GM19467 (cell line): ENCODE results near the gene RNF223.
"Not testable (repeated sequence)": the region's sequence is repeated elsewhere in the genome, so short reads cannot be mapped to it uniquely, and the experiment has no call there.

Source experiments
- ATAC-seq: cut with Tn5 transposase; IDR thresholded peaks from one replicate; pipeline ENCODE4 v1.9.1; 2021; ENCODE audit warnings: mild to moderate bottlenecking, moderate library complexity; ENCODE audit not compliant: unreplicated experiment

The RNF223 gene

DNA sequence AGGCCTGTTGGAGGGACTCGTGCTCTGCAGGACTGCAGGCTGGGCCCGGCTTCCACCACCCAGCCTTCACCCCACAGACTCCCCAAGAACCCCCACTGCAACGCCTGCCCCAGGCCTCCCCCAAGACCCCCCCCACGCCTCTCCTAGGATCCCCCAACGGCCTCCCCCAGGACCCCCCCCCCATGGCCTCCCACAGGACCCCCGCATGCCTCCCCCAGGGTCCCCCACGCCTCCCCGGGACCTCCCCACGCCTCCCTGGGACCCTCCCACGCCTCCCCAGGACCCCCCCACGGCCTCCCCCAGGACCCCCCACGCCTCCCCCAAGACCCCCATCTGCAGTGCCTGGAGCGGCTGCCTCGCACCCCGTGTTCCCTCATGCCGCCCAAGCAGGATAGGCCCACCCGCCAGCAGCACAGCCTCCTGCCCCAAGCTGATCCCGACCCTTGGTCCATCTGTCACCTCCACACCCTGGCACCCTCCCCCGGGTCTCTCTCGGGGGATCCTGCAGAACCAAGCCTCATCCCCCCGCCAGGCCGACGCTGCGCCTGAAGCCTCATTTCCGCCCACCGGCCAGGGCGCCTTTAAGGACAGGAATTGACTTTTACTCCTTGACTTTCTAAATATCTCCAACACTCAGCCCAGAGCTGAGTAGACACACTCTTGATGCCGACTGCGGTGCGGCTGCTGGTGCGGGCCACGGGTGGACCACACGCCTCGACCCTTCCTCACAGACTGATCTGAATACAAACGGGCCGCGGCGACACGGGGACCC, 14.1 kb upstream of the RNF223 start:
- no peak for ATAC-seq

GRCh38 chr1:1087351-1088028, 13.4 kb upstream of the RNF223 start:
- no peak for ATAC-seq

GRCh38 chr1:1086911-1087341, 12.8 kb upstream of the RNF223 start:
- ATAC-seq = no peak

GRCh38 chr1:1085911-1086841, 12.1 kb upstream of the RNF223 start:
- no peak for ATAC-seq

DNA sequence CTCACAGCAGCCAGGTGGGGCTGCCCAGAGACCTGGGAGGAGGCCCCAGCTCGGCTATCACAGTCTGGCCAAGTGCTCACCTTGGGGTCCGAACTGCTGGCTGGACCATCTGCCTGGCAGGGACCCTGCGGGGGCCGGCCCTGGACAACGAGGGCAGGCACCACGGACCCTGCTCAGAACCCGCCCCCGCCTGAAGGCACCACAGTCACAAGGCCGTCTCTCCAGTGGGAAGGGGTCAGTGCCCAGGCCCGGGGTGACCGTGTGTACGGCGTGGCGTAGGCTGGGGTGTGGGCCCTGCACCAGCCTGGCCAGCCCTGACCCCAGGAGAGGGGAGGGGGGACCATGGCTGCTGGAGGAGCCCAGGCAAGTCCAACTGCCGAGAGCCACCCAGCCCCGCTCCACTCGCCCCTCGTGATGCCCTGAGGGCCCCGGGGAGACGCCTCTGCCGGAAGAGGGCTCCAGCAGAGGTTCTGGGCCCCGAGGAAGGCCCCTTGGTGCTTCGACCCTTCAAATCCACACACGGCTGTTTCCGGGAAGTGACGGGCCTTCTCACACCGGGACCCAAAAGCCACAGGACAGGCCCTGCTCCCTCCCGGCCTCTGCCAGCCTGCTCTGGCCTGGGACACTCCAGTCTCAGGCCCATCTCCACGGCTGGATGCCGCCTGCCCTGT, 11.2 kb upstream of the RNF223 start:
- ATAC-seq = no peak

- no peak for ATAC-seq
These were observed 10.5 kb upstream of the RNF223 start for GRCh38 chr1:1084372-1085170.

GRCh38 chr1:1083416-1084371, 9.6 kb upstream of the RNF223 start:
- ATAC-seq = no peak

DNA sequence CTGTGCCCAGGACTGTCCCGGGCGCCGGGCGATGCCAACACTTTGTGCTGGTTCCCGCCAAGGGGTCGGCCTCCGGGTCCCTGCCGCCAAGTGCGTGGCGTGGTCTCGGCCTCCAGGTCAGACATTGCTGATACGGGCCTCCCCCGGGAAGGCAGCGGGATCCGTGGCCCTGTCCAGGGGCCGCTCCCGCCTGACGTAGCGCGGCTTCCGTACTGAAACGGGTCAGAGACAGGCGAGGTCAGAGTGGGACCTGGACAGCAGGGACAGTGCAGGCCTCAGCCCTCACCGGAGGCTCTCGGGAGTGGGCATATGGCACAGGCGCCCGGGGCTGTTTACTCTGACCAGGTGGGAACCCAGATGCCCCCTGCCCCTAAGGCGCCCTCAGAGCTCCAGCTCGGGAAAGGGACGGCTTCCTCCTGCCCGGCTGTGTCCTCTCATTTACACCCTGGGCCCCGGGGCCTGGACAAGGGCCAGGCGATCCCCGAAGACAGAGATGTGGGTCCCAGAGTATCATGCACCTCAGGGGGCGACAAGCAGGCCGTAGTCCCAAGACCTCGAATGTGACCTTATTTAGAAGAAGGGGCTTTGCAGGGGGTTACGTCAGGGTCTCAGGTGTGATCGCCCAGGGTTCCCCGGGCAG, 8.8 kb upstream of the RNF223 start:
- no peak for ATAC-seq

GRCh38 chr1:1082239-1082775, 8.2 kb upstream of the RNF223 start:
- no peak for ATAC-seq

- ATAC-seq = no peak
These were observed 7.5 kb upstream of the RNF223 start for GRCh38 chr1:1081311-1082238.

DNA sequence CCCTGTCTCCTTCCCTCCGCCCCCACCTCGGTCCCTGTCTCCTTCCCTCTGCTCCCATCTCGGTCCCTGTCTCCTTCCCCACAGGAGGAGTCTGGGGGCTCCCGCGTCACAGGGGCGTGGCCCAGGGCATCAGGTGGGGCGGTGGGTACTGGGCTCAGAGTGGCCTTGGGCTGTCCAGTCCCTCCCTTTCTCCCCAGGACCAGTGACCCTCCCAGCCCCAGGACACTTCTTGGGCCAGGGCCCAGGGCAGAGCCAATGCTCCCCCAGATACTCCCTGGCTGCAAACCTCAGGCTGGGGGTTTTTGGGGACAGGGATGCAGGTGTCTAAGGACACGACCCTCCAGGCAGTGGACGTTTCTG, 6.8 kb upstream of the RNF223 start:
- ATAC-seq = no peak

GRCh38 chr1:1080122-1080757, 6.1 kb upstream of the RNF223 start:
- ATAC-seq = no peak

DNA sequence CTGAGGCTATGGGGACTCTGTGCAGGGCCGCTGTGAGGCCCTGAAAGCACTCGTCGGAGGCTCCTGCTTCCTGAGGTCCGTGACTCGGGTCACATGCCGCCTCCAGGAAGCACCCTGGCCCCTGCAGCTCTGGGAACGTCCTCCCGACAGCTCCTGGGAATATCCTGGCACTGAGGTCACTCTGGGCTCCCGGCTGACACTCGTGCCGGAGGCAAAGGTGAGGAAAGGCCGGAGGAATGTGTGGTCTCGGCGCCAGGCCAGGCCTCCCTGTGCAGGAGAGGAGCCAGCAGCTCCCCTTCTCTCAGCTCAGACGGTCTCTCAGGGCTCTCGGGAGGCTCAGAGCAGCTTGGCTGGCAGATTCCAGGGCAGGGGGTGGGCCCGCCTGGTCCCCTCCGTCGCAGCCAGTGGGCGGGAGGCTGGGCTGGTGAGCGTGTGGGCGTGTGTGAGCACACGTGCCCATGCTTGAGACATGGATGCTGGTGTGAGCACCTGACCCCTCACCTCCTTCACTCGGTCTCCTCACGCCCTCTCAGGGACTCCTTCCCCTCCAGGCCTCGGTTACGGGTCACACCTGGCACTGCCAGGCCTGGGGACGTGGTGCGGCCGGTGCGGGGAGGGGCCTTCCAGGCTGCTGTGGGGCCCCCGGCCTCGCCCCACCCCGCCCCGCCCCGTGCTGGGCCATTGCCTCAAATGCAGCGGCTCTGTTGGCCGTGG, 5.5 kb upstream of the RNF223 start:
- no peak for ATAC-seq

GRCh38 chr1:1077396-1077795, 3.3 kb upstream of the RNF223 start:
- not testable (repeated sequence) for ATAC-seq

GRCh38 chr1:1075148-1075935, 1.2 kb upstream of the RNF223 start:
- no peak for ATAC-seq
